Measurements from ENCODE around the gene TRIM50.

- TF ChIP-seq CTCF (optimal IDR thresholded peaks at IDR 0.05 in 1 of 3, IDR thresholded peaks at IDR 0.05 in 1 of 3, conservative IDR thresholded peaks at IDR 0.05 in 1 of 3; ENCODE audit: extremely low read depth in 1 of 3, insufficient read depth in 2 of 3, low read length in 3 of 3) (no peak), EZH2 (IDR thresholded peaks at IDR 0.05; ENCODE audit: low read length) (no peak)
Measured at GRCh38 chr7:73303546-73303945, 24.3 kb downstream of the TRIM50 start.

Measured in keratinocyte (primary cell).